Left forelimb (tissue), 1 donor: Measurements from ENCODE around the gene BPIFB2.
A peak's percentile ranks its signal among the peaks of the same experiment; 100 is the strongest.
"Not testable (repeated sequence)": the region's sequence is repeated elsewhere in the genome, so short reads cannot be mapped to it uniquely, and the experiment has no call there.

Experiments used
- DNase-seq: peaks from one replicate; pipeline ENCODE4 v3.0.0-alpha.2; 2018; ENCODE audit warnings: low spot score

Gene BPIFB2

DNA sequence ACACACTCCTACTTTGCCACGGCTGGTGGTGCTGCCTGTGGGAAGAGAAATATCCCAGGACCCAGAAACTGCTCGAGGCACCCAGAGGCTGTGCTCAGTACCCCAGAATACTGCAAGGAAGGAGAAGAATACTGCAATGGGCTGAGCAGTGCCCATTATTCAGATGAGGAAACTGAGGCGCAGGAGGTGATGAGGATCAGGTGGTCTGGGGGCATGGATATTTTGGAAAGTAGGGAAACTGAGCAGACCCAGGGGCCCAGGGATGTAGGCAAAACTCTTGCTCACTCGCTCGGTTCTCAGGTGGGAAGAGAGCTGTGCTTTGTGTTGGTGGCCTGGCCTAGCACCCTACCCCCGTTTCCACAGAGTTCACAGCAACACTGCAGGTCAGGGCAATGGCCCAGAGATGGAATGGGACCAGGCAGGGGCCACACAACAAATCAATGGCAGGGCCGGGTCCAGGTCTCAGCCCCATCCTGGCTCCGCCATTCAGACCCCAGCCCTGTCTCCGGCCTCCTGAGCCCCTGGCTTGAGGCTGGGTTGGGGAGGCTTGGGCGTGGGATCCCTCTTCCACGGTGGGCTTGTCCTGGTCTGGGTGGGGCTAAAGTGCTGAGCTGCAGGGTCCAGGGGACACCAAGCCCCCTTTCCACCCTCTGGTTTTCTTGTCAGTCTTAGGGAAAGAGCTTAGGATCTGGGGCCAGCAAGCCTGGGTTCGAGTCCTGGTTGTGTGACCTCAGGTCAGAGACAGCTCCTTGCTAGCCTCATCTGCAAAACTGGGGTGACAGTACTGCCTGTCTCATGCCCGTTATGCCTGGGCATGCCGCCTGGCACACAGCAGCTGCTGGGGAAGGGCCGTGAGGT, 37.2 kb upstream of the BPIFB2 start:
- no peak for DNase-seq

DNA sequence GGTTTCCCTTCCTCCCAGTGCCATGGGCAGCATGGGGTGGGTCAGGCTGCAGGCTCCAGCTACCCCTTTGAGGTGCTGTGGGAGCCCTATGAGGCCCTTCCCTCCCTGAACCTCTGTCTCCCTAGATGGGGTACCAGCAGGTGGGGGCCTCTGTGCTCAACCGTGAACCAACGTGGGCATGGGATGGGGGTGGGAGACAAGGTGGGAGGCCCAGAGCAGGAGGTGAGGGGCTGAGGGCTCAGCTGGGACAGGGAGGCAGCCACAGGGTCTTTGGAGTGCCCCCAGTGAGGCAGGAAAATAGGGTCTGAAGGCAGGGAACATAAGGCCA, 36.6 kb upstream of the BPIFB2 start:
- no peak for DNase-seq

DNA sequence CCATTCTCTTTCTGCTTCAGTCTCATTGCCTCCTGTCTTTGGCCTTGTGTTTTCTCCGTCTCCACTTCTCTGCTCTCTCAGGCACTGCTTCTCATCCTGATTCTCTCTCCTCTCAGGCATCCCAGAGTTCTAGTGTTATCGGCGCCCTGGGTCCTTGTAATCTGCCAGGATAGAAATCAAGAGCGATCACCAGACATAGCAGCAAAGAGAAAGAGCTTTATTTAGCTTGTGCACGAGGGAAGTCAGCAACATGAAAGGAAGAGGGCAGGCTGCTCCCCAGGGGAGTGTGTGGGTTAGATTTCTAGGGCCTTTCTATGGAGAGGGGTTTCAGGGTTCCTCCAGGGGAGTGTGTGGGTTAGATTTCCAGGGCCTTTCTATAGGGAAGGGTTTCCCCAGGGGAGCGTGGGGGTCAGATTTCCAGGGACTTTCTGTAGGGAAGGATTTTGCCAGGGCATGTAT, 35.8 kb upstream of the BPIFB2 start:
- no peak for DNase-seq

- no peak for DNase-seq
These were observed 35.1 kb upstream of the BPIFB2 start for GRCh38 chr20:32972181-32973076.

GRCh38 chr20:32973077-32973717, 34.3 kb upstream of the BPIFB2 start:
- DNase-seq: no peak

- not testable (repeated sequence) for DNase-seq
These were observed 33.1 kb upstream of the BPIFB2 start for GRCh38 chr20:32974204-32975064.

DNA sequence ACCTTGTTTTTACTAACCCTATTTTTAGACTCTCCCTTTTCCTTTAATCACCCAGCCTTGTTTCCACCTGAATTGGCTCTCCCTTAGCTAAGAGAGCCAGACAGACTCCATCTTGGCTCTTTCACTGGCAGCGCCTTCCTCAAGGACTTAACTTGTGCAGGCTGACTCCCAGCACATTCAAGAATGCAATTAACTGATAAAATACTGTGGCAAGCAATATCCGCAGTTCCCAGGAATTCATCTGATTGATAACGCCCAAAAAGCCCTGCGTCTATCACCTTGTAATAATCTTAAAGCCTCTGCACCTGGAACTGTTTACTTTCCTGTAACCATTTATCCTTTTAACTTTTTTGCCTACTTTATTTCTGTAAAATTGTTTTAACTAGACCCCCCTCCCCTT, 32.4 kb upstream of the BPIFB2 start:
- DNase-seq: not testable (repeated sequence)

DNA sequence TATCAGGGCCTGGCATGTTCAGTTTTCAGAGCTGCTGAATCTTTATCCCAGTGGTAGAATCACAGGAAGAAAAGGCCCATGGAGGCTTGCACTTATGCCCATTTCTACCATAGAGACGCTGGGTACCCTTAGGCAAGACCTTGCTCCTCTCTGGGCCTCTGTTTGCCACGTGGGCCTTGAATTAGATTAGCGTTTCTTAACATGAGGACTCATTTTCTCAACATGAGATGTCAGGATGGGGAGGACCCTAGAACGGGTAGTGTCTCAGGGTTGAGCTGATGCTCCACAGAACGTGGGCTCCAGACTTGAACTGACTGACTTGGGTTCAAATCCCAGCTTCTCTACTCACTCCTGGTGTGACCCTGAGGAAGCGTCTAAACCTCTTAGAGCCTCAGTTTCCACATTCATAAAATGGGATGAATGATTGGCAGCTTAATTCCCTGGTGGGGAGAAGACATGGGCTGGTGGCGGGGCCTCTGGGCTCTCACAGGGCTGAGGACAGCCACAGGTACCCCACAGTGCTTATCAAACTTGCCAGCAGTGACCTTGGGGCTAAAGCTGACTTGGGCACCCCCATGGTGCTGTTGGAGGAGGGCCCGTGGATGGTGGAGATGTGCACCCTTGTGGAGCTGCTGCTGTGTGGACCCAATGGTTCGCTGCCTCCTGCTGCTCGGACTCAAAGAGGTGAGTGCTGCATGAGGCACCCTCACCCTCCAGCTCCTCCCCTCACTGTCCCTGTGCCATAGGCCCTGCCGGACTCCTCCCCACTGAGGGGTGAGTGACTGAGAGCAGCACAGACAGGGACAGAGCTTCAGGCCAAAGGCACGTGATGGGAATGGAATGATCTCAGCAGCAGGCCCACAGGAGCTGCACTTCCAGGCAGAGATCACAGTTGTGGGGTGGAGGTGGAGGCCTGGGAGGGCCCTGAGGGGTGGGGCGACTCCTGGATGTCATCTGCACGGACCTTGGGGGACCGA, 31.5 kb upstream of the BPIFB2 start:
- peak; percentile 58 for DNase-seq

GRCh38 chr20:32976746-32977145, 30.8 kb upstream of the BPIFB2 start:
- DNase-seq: peak; percentile 9

DNA sequence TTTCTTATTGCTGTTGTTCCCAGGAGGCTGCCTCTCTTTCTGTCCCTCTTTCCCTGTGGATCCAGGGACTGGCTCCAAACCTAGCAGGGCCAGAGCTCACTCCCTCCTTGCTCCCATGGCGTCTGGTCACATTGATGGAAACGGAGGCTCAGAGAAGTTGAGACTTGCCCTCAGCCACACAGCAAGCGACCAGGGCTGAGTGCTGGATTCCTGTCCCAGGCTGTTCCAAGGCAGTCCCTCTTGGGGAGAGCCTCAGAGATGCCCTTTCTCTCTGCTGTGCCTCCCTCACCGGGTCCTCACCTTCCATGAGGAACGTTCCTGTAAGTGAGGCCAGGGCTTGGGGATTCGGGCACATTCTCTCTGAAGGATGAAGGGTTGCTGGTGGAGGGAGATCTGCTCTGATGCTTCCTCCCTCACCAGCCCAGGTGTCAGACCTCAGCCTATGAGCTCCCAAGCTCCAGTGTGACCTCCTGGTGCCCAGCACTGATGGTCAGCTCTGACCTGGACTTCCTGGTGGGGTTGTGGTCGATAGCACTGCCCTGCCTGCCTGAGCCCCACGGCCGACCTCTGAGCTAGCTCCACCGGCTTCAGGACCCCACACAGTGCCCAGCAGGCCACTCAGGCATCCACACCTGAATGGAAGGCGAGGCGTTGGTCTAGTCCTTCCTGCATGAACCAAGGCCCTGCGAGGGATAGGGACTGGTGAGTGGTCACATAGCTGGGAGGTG, 30.1 kb upstream of the BPIFB2 start:
- DNase-seq: peak; percentile 48

DNA sequence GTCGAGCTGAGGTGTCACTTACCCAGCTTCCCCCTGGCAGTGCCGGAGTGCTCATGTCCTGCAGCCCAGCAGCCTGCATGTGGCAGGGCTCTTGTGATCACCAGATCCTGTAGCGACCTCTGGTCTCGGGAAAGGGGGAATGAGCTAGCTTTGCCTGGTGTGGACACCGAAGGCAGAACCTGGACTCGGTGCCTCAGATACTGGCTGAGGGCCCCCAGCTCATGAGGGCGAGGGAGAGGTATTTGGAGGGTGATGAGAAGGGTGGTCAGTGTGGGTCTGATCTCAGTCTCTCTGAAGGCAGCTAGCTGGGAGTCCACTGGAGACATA, 29.5 kb upstream of the BPIFB2 start:
- DNase-seq: no peak

- DNase-seq: no peak
These were observed 28.1 kb upstream of the BPIFB2 start for GRCh38 chr20:32979201-32979998.

- no peak for DNase-seq
These were observed 27.2 kb upstream of the BPIFB2 start for GRCh38 chr20:32980131-32980941.

DNA sequence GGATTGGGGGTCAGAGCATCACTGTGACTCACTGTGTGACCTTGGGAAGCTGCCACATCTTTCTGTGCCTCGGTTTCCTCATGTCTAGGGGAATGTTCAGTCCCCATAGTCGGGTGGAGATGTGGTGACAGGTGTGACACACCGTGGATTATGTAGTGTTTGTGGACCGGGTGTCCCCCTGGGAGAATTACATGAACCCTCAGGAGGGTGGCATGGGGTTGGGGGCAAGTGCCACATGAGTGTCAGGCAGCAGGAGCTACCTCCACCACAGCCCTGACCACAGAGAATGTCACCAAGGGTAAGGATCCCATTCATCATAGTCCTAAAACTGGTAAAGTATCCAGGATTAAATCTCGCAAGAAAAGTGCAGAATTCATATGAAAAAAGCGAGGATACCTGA, 26.5 kb upstream of the BPIFB2 start:
- DNase-seq: no peak

GRCh38 chr20:32982617-32983458, 24.7 kb upstream of the BPIFB2 start:
- DNase-seq: no peak

- no peak for DNase-seq
These were observed 23.9 kb upstream of the BPIFB2 start for GRCh38 chr20:32983459-32984112.

- no peak for DNase-seq
These were observed 23.3 kb upstream of the BPIFB2 start for GRCh38 chr20:32984196-32984595.
